Mesodermal cell (in vitro differentiated cells): Measurements from ENCODE around the gene RXRA. TPM values are rescaled to one million over a fixed set of nuclear protein-coding genes. Genes with fewer than 3 reads are reported as not detected.

ENCODE experiments used
- H3K27ac ChIP-seq: 2 replicates; pipeline ENCODE4 v1.7.0; 2013; ENCODE audit warnings: mild to moderate bottlenecking, low read depth, low read length, moderate library complexity; ENCODE audit not compliant: severe bottlenecking
- H3K36me3 ChIP-seq: 2 replicates; pipeline ENCODE4 v1.7.1; 2013; ENCODE audit warnings: mild to moderate bottlenecking, low read length, moderate library complexity; ENCODE audit not compliant: control insufficient read depth, insufficient read depth
- H3K4me1 ChIP-seq: one replicate; pipeline ENCODE4 v1.7.1; 2013; ENCODE audit warnings: mild to moderate bottlenecking, low read length; ENCODE audit not compliant: insufficient read depth, control insufficient read depth, poor library complexity, severe bottlenecking
- H3K4me3 ChIP-seq: 2 replicates; pipeline ENCODE4 v1.7.0; 2013; ENCODE audit warnings: low read length, control low read depth, mild to moderate bottlenecking; ENCODE audit not compliant: insufficient read depth, poor library complexity, severe bottlenecking; ENCODE audit errors: extremely low read depth
- H3K9me3 ChIP-seq: 2 replicates; pipeline ENCODE4 v1.7.1; 2013; ENCODE audit warnings: mild to moderate bottlenecking, low read length, moderate library complexity; ENCODE audit not compliant: control insufficient read depth
- WGBS, 2 experiments: methylation state at CpG; one replicate each; pipeline ENCODE4 v1.1.5; 2013; ENCODE audit warnings: missing lambda C conversion rate in 2 of 2; ENCODE audit not compliant: insufficient coverage in 2 of 2; 5-methylcytosine and 5-hydroxymethylcytosine counted together
- polyA plus RNA-seq, 2 experiments: library from polyadenylated mRNA; stranded (reverse); fragments of 50-300 nt; gene quantifications; one replicate each; pipeline ENCODE4 v1.2.3, GENCODE V29; 2013

Gene RXRA
- 33.6 TPM for polyA plus RNA-seq (2013, experiment 1 of 2)
- polyA plus RNA-seq (2013, experiment 2 of 2), result 30.1 TPM

GRCh38 chr9:134325813-134326723, at the start of gene RXRA:
RXRA (plus strand) TSS chr9:134326455; CDS start chr9:134326632, 177 bp downstream.
- 0% methylated on average over 16 to 58 of the region's 156 CpGs for WGBS, 2 experiments

GRCh38 chr9:134278286-134278685, 48.0 kb upstream of the RXRA start:
- no peak overlapping the region for H3K27ac ChIP-seq
- H3K9me3 ChIP-seq, result no peaks in the 10 kb centered on the region
- WGBS, 2 experiments, result 96 to 97% methylated on average over 6 to 7 of the region's 7 CpGs
- no peaks in the 10 kb centered on the region for H3K36me3 ChIP-seq
- H3K4me1 ChIP-seq, result peaks cover 2% of the 10 kb centered on the region
- H3K4me3 ChIP-seq, result no peak overlapping the region

More at GRCh38 chr9:134325813-134326723, at the start of gene RXRA:
- peak within 1 kb of the TSS; percentile 71 for H3K4me3 ChIP-seq
- H3K36me3 ChIP-seq, result no peaks in the 10 kb centered on the region
- peak within 1 kb of the TSS; percentile 87 for H3K27ac ChIP-seq
- H3K4me1 ChIP-seq, result peaks cover 41% of the 10 kb centered on the region
- H3K9me3 ChIP-seq, result no peaks in the 10 kb centered on the region

- H3K36me3 ChIP-seq, result no peaks in the 10 kb centered on the region
- no peak overlapping the region for H3K4me3 ChIP-seq
- H3K4me1 ChIP-seq, result peaks cover 2% of the 10 kb centered on the region
- no peak overlapping the region for H3K27ac ChIP-seq
- H3K9me3 ChIP-seq, result no peaks in the 10 kb centered on the region
- 92% methylated on average over 8 of the region's 8 CpGs for WGBS, 2 experiments
Measured at GRCh38 chr9:134278974-134279640, 47.1 kb upstream of the RXRA start.

GRCh38 chr9:134282138-134282650, 44.1 kb upstream of the RXRA start:
- 86% methylated on average over 16 to 18 of the region's 19 CpGs for WGBS, 2 experiments
- no peaks in the 10 kb centered on the region for H3K4me1 ChIP-seq
- H3K9me3 ChIP-seq, result no peaks in the 10 kb centered on the region
- no peak overlapping the region for H3K27ac ChIP-seq
- no peaks in the 10 kb centered on the region for H3K36me3 ChIP-seq
- H3K4me3 ChIP-seq, result no peak overlapping the region

- 93 to 94% methylated on average over 19 to 21 of the region's 23 CpGs for WGBS, 2 experiments
- Histone ChIP-seq H3K4me3 (no peak overlapping the region), H3K27ac (no peak overlapping the region)
Measured at GRCh38 chr9:134283111-134283515, 43.1 kb upstream of the RXRA start.

GRCh38 chr9:134283692-134284265, 42.5 kb upstream of the RXRA start:
- Histone ChIP-seq H3K36me3 (no peaks in the 10 kb centered on the region), H3K4me3 (no peak overlapping the region), H3K27ac (no peak overlapping the region), H3K4me1 (no peaks in the 10 kb centered on the region), H3K9me3 (no peaks in the 10 kb centered on the region)
- WGBS, 2 experiments, result 82 to 88% methylated on average over 6 to 12 of the region's 15 CpGs

More at GRCh38 chr9:134283111-134283515, 43.1 kb upstream of the RXRA start:
- Histone ChIP-seq H3K4me1 (no peaks in the 10 kb centered on the region), H3K9me3 (no peaks in the 10 kb centered on the region), H3K36me3 (no peaks in the 10 kb centered on the region)

- H3K4me1 ChIP-seq, result no peaks in the 10 kb centered on the region
- 89 to 94% methylated on average over 7 to 8 of the region's 9 CpGs for WGBS, 2 experiments
Measured at GRCh38 chr9:134284273-134284672, 42.0 kb upstream of the RXRA start.

GRCh38 chr9:134284741-134285140, 41.5 kb upstream of the RXRA start:
- Histone ChIP-seq H3K9me3 (no peaks in the 10 kb centered on the region), H3K36me3 (no peaks in the 10 kb centered on the region), H3K4me3 (no peak overlapping the region), H3K4me1 (no peaks in the 10 kb centered on the region), H3K27ac (no peak overlapping the region)
- WGBS, 2 experiments, result 84 to 91% methylated on average over 7 to 12 of the region's 12 CpGs

More at GRCh38 chr9:134284273-134284672, 42.0 kb upstream of the RXRA start:
- H3K27ac ChIP-seq, result no peak overlapping the region
- no peak overlapping the region for H3K4me3 ChIP-seq
- H3K36me3 ChIP-seq, result no peaks in the 10 kb centered on the region
- H3K9me3 ChIP-seq, result no peaks in the 10 kb centered on the region

- Histone ChIP-seq H3K9me3 (no peaks in the 10 kb centered on the region), H3K4me1 (no peaks in the 10 kb centered on the region), H3K4me3 (no peak overlapping the region), H3K27ac (no peak overlapping the region), H3K36me3 (no peaks in the 10 kb centered on the region)
- WGBS, 2 experiments, result 94 to 96% methylated on average over 13 of the region's 15 CpGs
Measured at GRCh38 chr9:134285215-134285845, 40.9 kb upstream of the RXRA start.
